Medulla oblongata (tissue), 1 donor: ENCODE measurements around the gene CRYBG3.
"Not testable (repeated sequence)": the region's sequence is repeated elsewhere in the genome, so short reads cannot be mapped to it uniquely, and the experiment has no call there.

Experiments
- DNase-seq: peaks from one replicate; pipeline ENCODE4 v3.0.0-alpha.2; 2015; ENCODE audit errors: extremely low spot score

CRYBG3 gene

GRCh38 chr3:97821774-97822358 lies at the start of gene CRYBG3:
Gene CRYBG3, plus strand, starts transcription at chr3:97822011. Its CDS starts 196 bp downstream, at chr3:97822207.
- DNase-seq = peak; percentile 90

DNA sequence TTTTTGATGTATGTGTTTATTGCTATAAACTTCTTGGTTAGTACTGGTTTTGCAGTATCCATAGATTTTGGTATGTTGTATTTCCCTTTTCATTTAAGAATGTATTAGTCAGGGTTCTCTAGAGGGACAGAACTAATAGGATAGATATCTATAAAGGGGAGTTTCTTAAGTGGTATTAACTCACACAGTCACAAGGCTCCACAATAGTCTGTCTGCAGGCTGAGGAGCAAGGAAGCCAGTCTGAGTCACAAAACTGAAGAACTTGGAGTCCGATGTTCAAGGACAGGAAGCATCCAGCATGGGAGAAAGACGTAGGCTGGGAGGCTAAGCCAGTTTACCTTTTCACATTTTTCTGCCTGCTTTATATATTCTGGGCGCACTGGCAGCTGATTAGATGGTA lies 48.9 kb upstream of the CRYBG3 start:
- DNase-seq = no peak

GRCh38 chr3:97778152-97778551 lies 43.7 kb upstream of the CRYBG3 start:
- DNase-seq = no peak

GRCh38 chr3:97793420-97794019 lies 28.3 kb upstream of the CRYBG3 start:
- peak; percentile 80 for DNase-seq

- DNase-seq = no peak
Observed at GRCh38 chr3:97795951-97796350, 25.9 kb upstream of the CRYBG3 start.

DNA sequence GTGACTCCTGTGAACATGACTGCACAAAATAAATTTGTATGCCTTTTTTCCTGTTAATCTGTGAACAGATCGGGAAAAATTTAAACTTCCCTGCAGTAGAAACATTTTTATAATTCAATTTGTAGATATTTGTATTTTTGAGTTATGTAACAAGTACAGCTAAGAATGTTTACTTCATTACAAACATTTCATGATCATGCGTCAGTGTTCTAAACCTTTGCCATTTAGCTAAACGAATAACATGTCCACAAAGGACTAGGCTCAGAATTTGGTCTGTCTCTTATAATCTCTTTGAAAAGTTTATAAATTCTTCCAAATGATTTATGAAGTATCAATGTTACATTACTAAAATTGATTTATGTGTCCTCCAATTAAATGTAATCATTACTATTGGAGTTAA lies 17.3 kb upstream of the CRYBG3 start:
- DNase-seq = no peak

DNA sequence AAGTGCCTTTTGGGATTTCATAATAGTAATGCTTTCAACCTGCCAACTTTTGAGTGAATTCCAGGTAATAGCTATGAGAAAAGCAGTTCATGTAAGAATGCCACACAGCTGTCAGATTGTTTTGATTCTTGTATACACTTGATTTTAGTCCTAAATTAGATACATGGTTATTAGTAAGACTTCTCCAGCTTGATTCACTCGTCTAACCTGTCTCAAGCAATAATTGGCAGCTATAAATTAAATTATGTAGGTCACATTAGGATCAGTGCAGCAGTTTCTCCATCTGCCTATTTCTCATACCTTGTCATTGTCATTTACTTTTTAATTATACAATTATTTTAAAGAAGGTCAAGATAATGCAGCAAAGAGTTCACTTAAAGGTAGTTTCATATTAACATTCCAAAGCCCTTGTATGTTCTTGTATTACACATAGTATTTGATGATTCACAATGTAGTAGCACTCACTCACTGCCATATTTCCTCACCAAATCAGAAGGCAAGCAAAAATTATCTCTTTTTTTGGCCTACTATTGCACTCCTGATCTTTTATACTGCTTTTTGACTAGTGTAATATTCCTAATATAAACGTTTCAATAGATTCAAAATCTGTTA lies 10.9 kb upstream of the CRYBG3 start:
- no peak for DNase-seq

GRCh38 chr3:97815149-97815917 lies 6.5 kb upstream of the CRYBG3 start:
- no peak for DNase-seq

GRCh38 chr3:97816811-97817210 lies 5.0 kb upstream of the CRYBG3 start:
- DNase-seq = no peak

DNA sequence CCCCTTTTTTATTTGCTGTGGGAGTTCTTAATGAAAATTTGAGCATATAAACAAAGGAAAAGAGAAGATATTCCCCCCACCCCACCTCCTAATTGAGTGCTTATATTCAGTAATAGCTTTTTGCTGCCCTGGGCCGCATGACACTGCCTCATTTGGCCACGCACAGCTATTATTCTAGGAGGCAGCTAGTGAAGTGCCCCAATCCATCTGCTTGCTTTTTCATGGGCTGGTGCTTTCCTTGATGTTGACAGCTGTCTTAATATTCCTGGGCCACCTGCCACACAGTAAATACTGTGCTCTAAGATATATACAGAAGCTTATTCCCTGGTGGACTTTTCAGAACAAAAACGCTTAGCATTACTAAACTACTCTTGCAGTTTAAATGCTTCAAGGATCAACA lies 3.8 kb upstream of the CRYBG3 start:
- peak; percentile 42 for DNase-seq

DNA sequence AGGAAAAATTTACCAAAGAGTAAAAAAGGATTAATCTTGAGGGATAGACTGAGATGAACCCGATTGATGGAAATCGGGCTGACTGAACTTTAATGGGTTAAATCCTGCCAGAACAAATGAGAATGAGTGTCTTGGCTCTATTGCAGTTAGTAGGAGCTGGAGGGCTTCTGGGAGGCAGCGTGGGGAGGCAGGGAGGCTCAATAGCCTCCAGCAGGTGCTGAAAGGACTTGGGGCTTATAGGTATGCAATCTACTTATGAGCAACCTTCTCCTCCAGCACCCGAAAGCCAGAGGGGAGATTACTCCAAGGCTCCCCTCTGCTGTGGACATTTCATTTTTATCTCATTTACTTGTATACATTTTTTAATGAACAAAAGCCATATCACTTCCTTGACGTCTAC lies 1.0 kb upstream of the CRYBG3 start:
- no peak for DNase-seq

DNA sequence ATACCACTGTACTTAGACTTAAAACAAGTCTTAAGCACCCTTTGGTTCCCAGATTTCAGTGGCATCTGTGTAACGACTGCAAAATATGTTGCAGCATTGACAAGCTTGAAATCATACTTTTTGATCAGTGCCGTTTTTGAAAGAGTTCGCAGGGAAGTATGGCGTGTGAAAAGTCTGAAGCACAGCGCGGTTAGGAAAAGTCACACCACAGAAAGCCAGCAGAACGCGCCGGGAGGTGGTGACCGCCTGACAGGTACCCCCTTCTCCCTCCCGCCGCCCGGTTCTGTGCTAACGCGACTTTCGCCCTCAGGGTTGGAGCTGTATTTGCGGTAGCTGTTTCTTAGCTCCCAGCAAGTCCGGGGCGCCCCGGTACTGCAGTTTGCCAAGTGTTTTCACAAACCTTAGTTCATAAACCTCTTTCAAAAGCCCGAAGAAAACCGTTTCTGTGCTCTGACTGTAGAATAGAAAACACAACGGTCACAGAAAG lies 481 bp upstream of the CRYBG3 start:
- DNase-seq = no peak

GRCh38 chr3:97822359-97822775 lies 556 bp downstream of the CRYBG3 start:
- peak; percentile 65 for DNase-seq

GRCh38 chr3:97823046-97824004 lies 1.5 kb downstream of the CRYBG3 start:
- peak; percentile 65 for DNase-seq

GRCh38 chr3:97825101-97825500 lies 3.3 kb downstream of the CRYBG3 start:
- DNase-seq = peak; percentile 15

GRCh38 chr3:97827741-97828471 lies 6.1 kb downstream of the CRYBG3 start:
- DNase-seq = peak; percentile 82

- DNase-seq = no peak
Observed at GRCh38 chr3:97829198-97829597, 7.4 kb downstream of the CRYBG3 start.

DNA sequence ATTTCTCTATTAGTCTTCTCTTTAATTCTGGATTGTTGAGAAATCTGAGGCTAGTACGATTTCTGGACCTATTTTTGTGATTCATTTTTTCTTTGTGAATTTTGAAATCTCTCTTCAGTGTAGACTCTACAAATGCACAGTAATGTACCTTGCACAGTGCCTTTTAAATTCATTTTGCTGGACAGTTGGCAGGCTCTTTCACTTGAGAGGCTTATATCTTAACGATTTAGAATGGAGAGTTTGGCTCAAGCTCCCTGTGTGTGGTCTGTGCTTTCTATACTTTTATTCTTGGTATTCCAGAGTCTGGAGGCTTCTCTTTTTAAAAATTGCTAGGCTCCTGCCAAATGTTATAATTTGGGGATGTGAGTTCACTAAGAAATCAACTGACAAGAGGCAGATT lies 8.8 kb downstream of the CRYBG3 start:
- no peak for DNase-seq

DNA sequence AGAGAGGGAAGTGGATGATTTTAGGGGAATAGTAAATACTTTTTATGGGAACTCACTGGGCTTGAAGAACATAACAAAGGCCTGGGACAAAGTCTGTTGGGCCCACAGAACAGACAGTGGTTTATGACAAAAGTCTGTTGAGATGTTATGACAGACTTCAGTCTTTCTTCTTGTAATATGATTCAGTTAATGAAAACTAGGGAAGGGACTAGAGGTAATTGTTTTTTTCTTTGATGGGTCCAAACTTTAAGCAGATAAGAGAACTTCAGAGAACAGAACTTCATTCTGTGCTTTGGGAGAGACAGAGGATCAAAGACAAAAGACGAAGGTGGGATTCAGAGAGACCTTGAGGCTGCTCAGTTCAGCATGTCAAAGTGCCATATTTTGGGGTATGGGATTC lies 9.3 kb downstream of the CRYBG3 start:
- no peak for DNase-seq

DNA sequence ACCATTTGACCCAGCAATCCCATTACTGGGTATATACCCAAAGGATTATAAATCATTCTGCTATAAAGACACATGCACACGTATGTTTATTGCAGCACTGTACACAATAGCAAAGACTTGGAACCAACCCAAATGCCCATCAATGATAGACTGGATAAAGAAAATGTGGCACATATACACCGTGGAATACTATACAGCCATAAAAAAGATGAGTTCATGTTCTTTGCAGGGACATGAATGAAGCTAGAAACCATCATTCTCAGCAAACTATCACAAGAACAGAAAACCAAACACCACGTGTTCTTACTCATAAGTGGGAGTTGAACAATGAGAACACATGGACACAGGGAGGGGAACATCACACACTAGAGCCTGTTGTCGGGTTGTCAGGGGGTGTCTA lies 11.4 kb downstream of the CRYBG3 start:
- not testable (repeated sequence) for DNase-seq

- DNase-seq = no peak
Observed at GRCh38 chr3:97835761-97836160, 13.9 kb downstream of the CRYBG3 start.
